ACC112 (cell line): ENCODE data around the gene RNF103.

ENCODE experiments used
- H2AFZ ChIP-seq: fragments of 200-600 bp; sonication (generic); one replicate; pipeline ENCODE4 v1.6.0; 2017; ENCODE audit warnings: antibody characterized with exemption, low read length; ENCODE audit not compliant: unreplicated experiment
- H3K27ac ChIP-seq: fragments of 200-600 bp; sonication (generic); 2 replicates; pipeline ENCODE4 v1.5.1; 2014; ENCODE audit warnings: low read depth, mild to moderate bottlenecking, antibody characterized with exemption, low read length, moderate library complexity
- H3K27me3 ChIP-seq: fragments of 200-600 bp; sonication (generic); 2 replicates; pipeline ENCODE4 v1.6.1; 2014; ENCODE audit warnings: mild to moderate bottlenecking, antibody characterized with exemption, low read length, moderate library complexity, mixed read lengths; ENCODE audit not compliant: insufficient read depth
- H3K36me3 ChIP-seq: fragments of 200-600 bp; sonication (generic); 2 replicates; pipeline ENCODE4 v1.6.1; 2016; ENCODE audit warnings: mild to moderate bottlenecking, antibody characterized with exemption, low read length, moderate library complexity, mixed read lengths; ENCODE audit not compliant: insufficient read depth
- H3K4me1 ChIP-seq: fragments of 200-600 bp; sonication (generic); one replicate; pipeline ENCODE4 v1.6.1; 2016; ENCODE audit warnings: low read length, mixed read lengths; ENCODE audit not compliant: insufficient read depth, unreplicated experiment, control insufficient read depth
- H3K4me3 ChIP-seq: fragments of 200-600 bp; sonication (generic); 2 replicates; pipeline ENCODE4 v1.5.1; 2014; ENCODE audit warnings: mild to moderate bottlenecking, low read depth, low read length
- H3K79me2 ChIP-seq: fragments of 200-600 bp; sonication (generic); one replicate; pipeline ENCODE4 v1.6.0; 2016; ENCODE audit warnings: low read length; ENCODE audit not compliant: control insufficient read depth, unreplicated experiment, insufficient read depth

The RNF103 gene

GRCh38 chr2:86624267-86624547, 542 bp upstream of the RNF103 start:
- Histone ChIP-seq H3K27me3 (no peaks in the 10 kb centered on the region), H3K4me1 (peaks cover 8% of the 10 kb centered on the region), H3K4me3 (peak overlapping the region; percentile 96), H3K36me3 (no peaks in the 10 kb centered on the region), H2AFZ (peak overlapping the region; percentile 93), H3K27ac (peak overlapping the region; percentile 82), H3K79me2 (peaks cover 28% of the 10 kb centered on the region)

DNA sequence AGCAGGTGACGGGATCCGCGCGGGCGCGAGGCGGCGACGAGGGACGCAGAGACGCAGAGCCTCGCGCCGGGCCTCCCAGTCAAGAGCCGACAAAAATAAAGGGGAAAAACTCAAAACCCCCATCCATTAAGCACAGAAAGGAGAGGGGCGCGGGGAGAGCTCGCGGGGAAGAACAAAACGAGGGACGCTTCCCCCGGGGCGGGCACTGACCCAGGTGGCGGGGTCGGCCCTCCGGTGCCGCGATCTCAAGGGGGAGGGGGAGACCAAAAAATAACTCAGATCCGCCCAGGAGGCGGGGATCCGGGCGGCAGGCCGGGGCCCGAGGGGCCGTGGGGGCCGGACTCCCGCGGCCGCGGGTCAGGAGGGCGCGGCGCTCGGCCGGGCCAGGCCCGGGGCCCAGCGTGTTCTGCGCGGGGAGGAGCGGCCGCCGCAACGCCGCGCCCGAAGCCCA, 597 bp downstream of the RNF103 start:
- peaks cover 8% of the 10 kb centered on the region for H3K4me1 ChIP-seq
- peak overlapping the region; percentile 96 for H3K4me3 ChIP-seq
- H3K79me2 ChIP-seq: peaks cover 28% of the 10 kb centered on the region
- H3K27me3 ChIP-seq: no peaks in the 10 kb centered on the region
- peak overlapping the region; percentile 93 for H2AFZ ChIP-seq
- H3K36me3 ChIP-seq: no peaks in the 10 kb centered on the region
- peak overlapping the region; percentile 82 for H3K27ac ChIP-seq

DNA sequence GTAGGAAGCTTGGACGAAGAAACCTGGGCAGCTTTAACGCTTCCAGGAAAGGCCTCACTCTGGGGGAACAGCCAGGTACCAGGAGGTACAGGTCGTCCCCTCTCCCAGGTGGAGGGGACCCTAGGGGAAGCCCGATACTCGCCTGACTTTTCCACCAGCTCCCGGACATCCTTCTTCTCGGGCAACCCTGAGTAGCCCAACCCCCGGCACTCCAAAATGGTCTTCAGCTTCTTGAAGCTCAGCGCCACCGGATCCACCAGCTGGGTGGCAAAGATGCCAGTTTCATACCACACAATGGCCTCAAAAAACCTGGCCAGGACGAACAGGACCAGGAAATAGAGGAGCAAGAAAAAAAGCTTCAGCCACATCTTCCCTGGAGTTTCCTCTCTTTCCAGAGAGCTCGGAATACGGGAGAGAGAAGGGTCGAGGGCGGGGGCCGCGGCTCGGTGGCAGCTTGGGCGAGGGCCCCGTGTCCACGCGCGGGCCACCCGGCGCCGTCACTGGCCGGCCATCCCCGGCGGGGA, 1.1 kb downstream of the RNF103 start:
- H3K4me3 ChIP-seq: peak overlapping the region; percentile 96
- peaks cover 8% of the 10 kb centered on the region for H3K4me1 ChIP-seq
- no peaks in the 10 kb centered on the region for H3K36me3 ChIP-seq
- peaks cover 28% of the 10 kb centered on the region for H3K79me2 ChIP-seq
- H3K27me3 ChIP-seq: no peaks in the 10 kb centered on the region
- H2AFZ ChIP-seq: peak overlapping the region; percentile 93
- peak overlapping the region; percentile 82 for H3K27ac ChIP-seq

GRCh38 chr2:86621280-86621943, 2.3 kb downstream of the RNF103 start:
- H3K79me2 ChIP-seq: peaks cover 28% of the 10 kb centered on the region
- peak overlapping the region; percentile 96 for H3K4me3 ChIP-seq
- no peak overlapping the region for H3K27ac ChIP-seq
- H3K36me3 ChIP-seq: peaks cover 5% of the 10 kb centered on the region; the same call in 1 of the 2 replicates
- no peak overlapping the region for H2AFZ ChIP-seq
- H3K4me1 ChIP-seq: peaks cover 8% of the 10 kb centered on the region
- no peaks in the 10 kb centered on the region for H3K27me3 ChIP-seq

- Histone ChIP-seq H3K27ac (no peak overlapping the region), H3K27me3 (no peaks in the 10 kb centered on the region), H2AFZ (no peak overlapping the region), H3K36me3 (peaks cover 5% of the 10 kb centered on the region; the same call in 1 of the 2 replicates), H3K4me3 (no peak overlapping the region), H3K4me1 (peaks cover 8% of the 10 kb centered on the region), H3K79me2 (peaks cover 27% of the 10 kb centered on the region)
These were observed 5.9 kb downstream of the RNF103 start for GRCh38 chr2:86617738-86618137.

GRCh38 chr2:86617153-86617552, 6.5 kb downstream of the RNF103 start:
- H3K4me1 ChIP-seq: peaks cover 8% of the 10 kb centered on the region
- H3K27ac ChIP-seq: no peak overlapping the region
- no peak overlapping the region for H3K4me3 ChIP-seq
- H3K27me3 ChIP-seq: no peaks in the 10 kb centered on the region
- peaks cover 5% of the 10 kb centered on the region; the same call in 1 of the 2 replicates for H3K36me3 ChIP-seq
- H3K79me2 ChIP-seq: peaks cover 22% of the 10 kb centered on the region
- H2AFZ ChIP-seq: no peak overlapping the region

GRCh38 chr2:86616502-86616901, 7.2 kb downstream of the RNF103 start:
- Histone ChIP-seq H3K27me3 (no peaks in the 10 kb centered on the region), H3K27ac (no peak overlapping the region), H2AFZ (no peak overlapping the region), H3K4me3 (no peak overlapping the region), H3K79me2 (peaks cover 15% of the 10 kb centered on the region), H3K36me3 (peaks cover 6% of the 10 kb centered on the region; the same call in 1 of the 2 replicates), H3K4me1 (peaks cover 8% of the 10 kb centered on the region)

DNA sequence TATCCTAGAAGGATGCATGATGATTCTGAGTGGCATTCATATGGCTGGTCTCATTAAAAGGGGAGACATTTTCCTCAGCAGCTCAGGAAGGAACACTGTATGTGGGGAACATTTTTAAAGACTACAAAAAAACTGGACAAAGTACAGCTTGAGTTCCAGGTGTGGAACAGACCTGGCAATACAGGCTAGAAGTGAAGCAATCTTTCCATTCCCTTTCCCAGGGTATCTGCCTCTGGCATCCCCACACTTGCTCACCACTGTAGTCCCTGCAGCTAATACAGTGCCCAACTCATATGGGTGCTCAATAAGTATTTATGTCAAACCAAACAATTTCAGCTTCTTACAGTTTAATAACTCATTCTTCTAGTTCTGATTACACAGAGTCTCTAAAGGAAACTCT, 8.1 kb downstream of the RNF103 start:
- peaks cover 13% of the 10 kb centered on the region; the same call in 1 of the 2 replicates for H3K36me3 ChIP-seq
- peaks cover 7% of the 10 kb centered on the region for H3K79me2 ChIP-seq
- no peaks in the 10 kb centered on the region for H3K27me3 ChIP-seq
- no peak overlapping the region for H3K4me3 ChIP-seq
- no peak overlapping the region for H3K27ac ChIP-seq
- no peak overlapping the region for H2AFZ ChIP-seq
- peaks cover 7% of the 10 kb centered on the region for H3K4me1 ChIP-seq

DNA sequence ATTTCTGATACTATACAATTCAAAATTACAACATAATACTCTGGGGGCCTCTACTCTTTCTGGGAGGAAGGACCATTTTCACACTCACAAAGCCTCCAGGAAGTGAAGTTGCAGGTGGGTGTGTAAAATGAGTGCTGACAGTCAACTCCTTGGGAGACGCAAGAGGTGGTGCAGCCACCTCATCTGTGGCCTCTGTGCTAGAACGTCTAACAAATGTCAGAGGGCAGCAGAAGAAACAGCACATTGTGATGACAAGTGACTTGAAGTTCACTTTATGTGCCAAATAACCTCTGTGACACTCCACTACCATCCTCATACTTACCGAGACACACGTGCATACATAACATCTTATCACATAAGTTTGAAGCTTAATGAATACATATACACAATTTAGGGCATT, 10.2 kb downstream of the RNF103 start:
- no peaks in the 10 kb centered on the region for H3K4me1 ChIP-seq
- H3K27ac ChIP-seq: no peak overlapping the region
- no peaks in the 10 kb centered on the region for H3K27me3 ChIP-seq
- peaks cover 13% of the 10 kb centered on the region; the same call in 1 of the 2 replicates for H3K36me3 ChIP-seq
- H2AFZ ChIP-seq: no peak overlapping the region
- no peaks in the 10 kb centered on the region for H3K79me2 ChIP-seq
- H3K4me3 ChIP-seq: no peak overlapping the region

DNA sequence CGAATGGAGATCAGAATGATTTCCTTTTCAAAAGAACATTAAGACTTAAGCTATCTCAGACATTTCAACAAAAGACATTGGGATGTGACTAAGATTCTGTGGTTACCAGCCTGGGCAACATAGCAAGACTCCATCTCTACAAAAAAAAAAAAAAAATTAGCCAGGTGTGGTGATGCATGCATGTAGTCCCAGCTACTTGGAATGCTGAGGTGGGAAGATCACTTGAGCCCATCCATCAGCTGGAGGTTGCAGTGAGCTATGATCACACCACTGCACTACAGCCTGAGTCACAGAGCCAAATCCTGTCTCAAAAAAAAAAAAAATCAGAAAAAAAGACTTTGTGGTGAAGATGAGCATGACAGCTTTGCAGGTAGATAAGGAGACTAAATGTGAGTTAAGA, 12.8 kb downstream of the RNF103 start:
- no peak overlapping the region for H2AFZ ChIP-seq
- peaks cover 15% of the 10 kb centered on the region for H3K36me3 ChIP-seq
- no peaks in the 10 kb centered on the region for H3K79me2 ChIP-seq
- no peak overlapping the region for H3K27ac ChIP-seq
- H3K27me3 ChIP-seq: no peaks in the 10 kb centered on the region
- H3K4me3 ChIP-seq: no peak overlapping the region
- H3K4me1 ChIP-seq: no peaks in the 10 kb centered on the region

- H2AFZ ChIP-seq: no peak overlapping the region
- H3K4me3 ChIP-seq: no peak overlapping the region
- H3K79me2 ChIP-seq: no peaks in the 10 kb centered on the region
- peaks cover 27% of the 10 kb centered on the region for H3K36me3 ChIP-seq
- H3K4me1 ChIP-seq: no peaks in the 10 kb centered on the region
- no peaks in the 10 kb centered on the region for H3K27me3 ChIP-seq
- H3K27ac ChIP-seq: no peak overlapping the region
These were observed 14.7 kb downstream of the RNF103 start for GRCh38 chr2:86608832-86609410.
